Measurements from ENCODE around the gene PERM1. TPM values are rescaled to one million over a fixed set of nuclear protein-coding genes. Genes with fewer than 3 reads are reported as not detected.

The PERM1 gene
- total RNA-seq, 4 donors from 2014 or later: 0.35 TPM; not detected in 3

DNA sequence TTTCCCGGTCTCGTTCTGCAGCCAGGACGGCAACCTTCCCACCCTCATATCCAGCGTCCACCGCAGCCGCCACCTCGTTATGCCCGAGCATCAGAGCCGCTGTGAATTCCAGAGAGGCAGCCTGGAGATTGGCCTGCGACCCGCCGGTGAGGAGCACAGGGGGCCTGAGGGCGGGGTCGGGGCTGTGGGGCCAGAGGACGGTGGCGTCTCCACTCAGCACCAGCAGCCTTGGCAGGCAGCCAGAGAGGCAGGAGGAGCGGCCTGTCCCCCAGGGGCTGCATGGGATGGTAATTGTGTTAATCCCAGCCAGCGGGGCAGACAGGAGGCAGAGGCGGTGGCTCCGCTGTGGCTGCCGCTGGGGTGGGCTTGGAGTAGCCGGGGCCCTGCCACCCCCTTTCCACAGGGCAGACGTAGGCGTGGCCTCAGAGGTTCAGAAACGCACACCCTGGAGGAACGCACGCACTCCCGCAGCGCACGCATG is 46.1 kb downstream of the PERM1 start:
- H3K27me3 ChIP-seq: peaks cover 0 to 37% of the 10 kb centered on the region in 2 donors
- H3K27ac ChIP-seq: no peak overlapping the region
- H3K9me3 ChIP-seq: no peaks in the 10 kb centered on the region
- no peaks in the 10 kb centered on the region for H3K36me3 ChIP-seq
- no peak for DNase-seq
- H3K4me1 ChIP-seq: peaks cover 0 to 21% (median 8%) of the 10 kb centered on the region in 4 donors
- TF ChIP-seq, protein P1, sequence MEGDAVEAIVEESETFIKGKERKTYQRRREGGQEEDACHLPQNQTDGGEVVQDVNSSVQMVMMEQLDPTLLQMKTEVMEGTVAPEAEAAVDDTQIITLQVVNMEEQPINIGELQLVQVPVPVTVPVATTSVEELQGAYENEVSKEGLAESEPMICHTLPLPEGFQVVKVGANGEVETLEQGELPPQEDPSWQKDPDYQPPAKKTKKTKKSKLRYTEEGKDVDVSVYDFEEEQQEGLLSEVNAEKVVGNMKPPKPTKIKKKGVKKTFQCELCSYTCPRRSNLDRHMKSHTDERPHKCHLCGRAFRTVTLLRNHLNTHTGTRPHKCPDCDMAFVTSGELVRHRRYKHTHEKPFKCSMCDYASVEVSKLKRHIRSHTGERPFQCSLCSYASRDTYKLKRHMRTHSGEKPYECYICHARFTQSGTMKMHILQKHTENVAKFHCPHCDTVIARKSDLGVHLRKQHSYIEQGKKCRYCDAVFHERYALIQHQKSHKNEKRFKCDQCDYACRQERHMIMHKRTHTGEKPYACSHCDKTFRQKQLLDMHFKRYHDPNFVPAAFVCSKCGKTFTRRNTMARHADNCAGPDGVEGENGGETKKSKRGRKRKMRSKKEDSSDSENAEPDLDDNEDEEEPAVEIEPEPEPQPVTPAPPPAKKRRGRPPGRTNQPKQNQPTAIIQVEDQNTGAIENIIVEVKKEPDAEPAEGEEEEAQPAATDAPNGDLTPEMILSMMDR (IDR thresholded peaks at IDR 0.05): no peak
- no peak for TF ChIP-seq POLR2A (IDR thresholded peaks at IDR 0.05)
- H3K4me3 ChIP-seq: no peak overlapping the region

DNA sequence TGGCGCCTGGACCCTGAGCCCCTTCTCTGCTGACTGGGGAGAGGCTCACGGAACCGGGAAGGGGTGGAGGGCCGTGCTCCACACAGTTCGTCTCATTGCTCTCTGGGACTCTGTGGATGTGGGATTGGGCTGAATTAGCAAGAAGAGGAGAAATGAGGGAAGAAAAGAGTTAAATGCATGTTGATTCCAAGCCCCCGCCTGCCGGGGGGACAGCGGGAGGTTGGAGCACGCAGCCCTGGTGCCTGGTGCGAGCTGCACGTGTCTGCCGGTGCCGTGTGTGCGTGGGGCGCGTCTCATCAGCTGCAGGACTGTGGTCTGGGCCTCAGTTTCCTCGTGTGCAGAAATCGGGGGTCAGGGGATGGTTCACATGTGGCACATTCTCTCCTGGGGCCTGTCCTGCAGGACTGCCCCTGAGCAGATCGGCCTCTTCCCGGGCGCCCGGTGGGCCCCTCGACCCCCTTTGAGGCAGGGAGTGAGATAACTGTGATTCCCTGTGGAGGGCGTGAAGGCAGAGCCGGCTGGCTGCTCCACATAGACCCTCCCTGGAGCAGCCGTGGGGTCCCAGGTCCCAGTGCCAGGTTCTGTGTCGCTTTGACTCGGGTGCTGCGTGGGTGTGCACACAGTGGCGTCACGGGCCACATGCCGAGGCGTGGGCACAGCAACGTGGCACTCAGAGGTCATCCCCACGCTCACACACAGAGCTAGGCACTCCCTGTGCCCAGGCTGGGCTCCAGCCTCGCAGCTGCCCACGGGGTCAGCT is 46.7 kb downstream of the PERM1 start:
- H3K27ac ChIP-seq: no peak overlapping the region
- no peak overlapping the region for H3K4me3 ChIP-seq
- peaks cover 0 to 15% (median 3%) of the 10 kb centered on the region in 4 donors for H3K4me1 ChIP-seq
- H3K9me3 ChIP-seq: no peaks in the 10 kb centered on the region
- DNase-seq: no peak
- H3K36me3 ChIP-seq: no peaks in the 10 kb centered on the region
- TF ChIP-seq, protein P1 (IDR thresholded peaks at IDR 0.05): no peak
- no peak for TF ChIP-seq POLR2A (IDR thresholded peaks at IDR 0.05)
- H3K27me3 ChIP-seq: peaks cover 0 to 33% of the 10 kb centered on the region in 2 donors

DNA sequence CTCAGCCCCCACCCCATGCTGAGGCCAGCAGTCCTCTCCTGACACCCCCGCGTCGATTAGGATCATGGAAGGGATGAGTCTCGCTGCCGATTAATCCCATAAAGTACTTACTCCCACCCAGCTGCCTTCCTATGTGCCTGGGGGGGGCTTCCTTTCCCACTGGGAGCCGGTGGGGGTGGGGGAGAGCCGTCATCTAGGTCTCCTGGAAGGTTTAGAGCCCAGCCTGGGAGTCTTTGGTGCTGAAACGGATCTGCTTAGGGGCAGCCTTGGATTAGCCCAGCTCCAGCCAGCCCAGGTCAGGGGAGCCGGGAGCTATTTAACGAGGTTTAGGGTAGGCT is 48.3 kb downstream of the PERM1 start:
- H3K27me3 ChIP-seq: peaks cover 0 to 34% of the 10 kb centered on the region in 2 donors
- no peaks in the 10 kb centered on the region for H3K9me3 ChIP-seq
- DNase-seq: no peak
- TF ChIP-seq, protein P1 (IDR thresholded peaks at IDR 0.05): no peak
- TF ChIP-seq POLR2A (IDR thresholded peaks at IDR 0.05): no peak
- peaks cover 0 to 8% (median 0%) of the 10 kb centered on the region in 4 donors for H3K4me1 ChIP-seq
- H3K27ac ChIP-seq: no peak overlapping the region
- no peak overlapping the region for H3K4me3 ChIP-seq
- H3K36me3 ChIP-seq: no peaks in the 10 kb centered on the region

DNA sequence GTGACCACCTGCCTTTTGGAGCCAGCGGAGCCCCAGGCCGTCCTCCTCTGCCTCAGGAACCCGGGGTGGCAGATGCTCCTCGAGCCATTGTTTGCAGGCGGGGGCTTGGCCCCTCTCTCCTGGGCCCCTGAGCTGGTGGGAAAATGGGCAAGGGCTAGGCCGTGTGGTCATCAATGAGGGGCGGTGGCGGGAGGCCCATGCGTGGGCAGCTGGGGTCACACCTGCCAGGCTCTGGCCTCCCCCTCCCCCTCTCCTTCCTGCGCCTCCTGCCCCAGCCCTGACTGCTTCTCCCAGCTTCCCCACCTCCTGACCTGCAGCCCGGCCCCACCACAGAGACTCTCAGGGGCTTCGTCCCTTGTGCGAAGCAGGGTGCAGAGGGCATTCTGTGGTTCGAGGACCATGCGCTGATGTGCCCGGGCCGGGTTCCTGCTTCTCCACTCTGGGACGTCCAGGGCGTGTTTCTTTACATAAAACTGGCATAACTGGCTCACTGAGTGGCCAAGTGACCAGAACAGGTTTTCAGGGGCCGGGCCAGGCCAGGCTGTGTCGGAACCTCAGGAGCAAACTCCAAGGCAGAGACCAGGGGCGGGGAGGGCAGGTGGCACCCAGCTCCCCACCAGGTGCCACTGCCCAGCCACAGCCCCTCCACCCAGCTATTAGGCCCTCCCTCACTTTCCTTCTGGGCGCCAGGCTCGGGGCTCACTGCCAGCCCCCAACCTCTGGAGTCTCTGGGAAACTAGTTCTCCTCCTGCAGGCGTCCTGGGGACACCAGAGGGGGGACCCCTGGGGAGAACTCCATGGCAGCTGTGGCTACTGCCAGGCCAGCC is 48.9 kb downstream of the PERM1 start:
- Histone ChIP-seq H3K4me3 (no peak overlapping the region), H3K27ac (no peak overlapping the region), H3K27me3 (peaks cover 0 to 31% of the 10 kb centered on the region in 2 donors), H3K36me3 (no peaks in the 10 kb centered on the region), H3K4me1 (peaks cover 0 to 8% (median 0%) of the 10 kb centered on the region in 4 donors), H3K9me3 (no peaks in the 10 kb centered on the region)
- TF ChIP-seq, protein P1 (IDR thresholded peaks at IDR 0.05): no peak
- no peak for TF ChIP-seq POLR2A (IDR thresholded peaks at IDR 0.05)
- no peak for DNase-seq

DNA sequence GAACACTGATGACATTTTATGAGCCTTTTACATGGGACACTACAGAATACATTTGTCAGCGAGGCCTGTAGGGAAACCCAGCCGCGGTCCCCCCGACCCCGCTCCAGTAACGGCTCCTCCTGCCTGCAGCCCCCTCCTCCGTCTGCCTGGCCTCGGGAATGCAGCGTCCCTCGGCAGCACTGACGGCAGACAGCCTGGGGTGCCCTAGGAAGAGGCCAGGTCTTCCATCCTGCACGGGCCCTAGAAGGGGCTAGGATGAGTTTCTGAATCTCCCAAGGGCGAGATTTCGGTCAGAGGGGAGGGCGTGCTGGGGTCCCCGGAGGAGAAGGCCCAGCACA is 49.8 kb downstream of the PERM1 start:
- H3K27me3 ChIP-seq: peaks cover 0 to 31% of the 10 kb centered on the region in 2 donors
- H3K36me3 ChIP-seq: no peaks in the 10 kb centered on the region
- TF ChIP-seq, protein P1 (IDR thresholded peaks at IDR 0.05): no peak
- TF ChIP-seq POLR2A (IDR thresholded peaks at IDR 0.05): no peak
- H3K27ac ChIP-seq: no peak overlapping the region
- H3K4me1 ChIP-seq: peaks cover 0 to 8% (median 0%) of the 10 kb centered on the region in 4 donors
- no peak for DNase-seq
- no peaks in the 10 kb centered on the region for H3K9me3 ChIP-seq
- H3K4me3 ChIP-seq: no peak overlapping the region

All from Peyer's patch (tissue), 4 donors.